Activated T-cell treated with anti-CD3 and anti-CD28 coated beads, Interleukin-2, amount 50 U/mL, for 24 hours (primary cell): ENCODE measurements around the gene PTPRJ.
A peak's percentile ranks its signal among the peaks of the same experiment; 100 is the strongest.

Experiments
- DNase-seq: peaks from one replicate; pipeline ENCODE4 v3.0.0-alpha.2; 2020
- H3K27ac Mint-ChIP-seq: 2 replicates; pipeline ENCODE4 v1.8.0; 2020; ENCODE audit warnings: mild to moderate bottlenecking, mixed read lengths
- H3K27me3 Mint-ChIP-seq: 2 replicates; pipeline ENCODE4 v1.8.0; 2020; ENCODE audit warnings: mixed read lengths
- H3K36me3 Mint-ChIP-seq: 2 replicates; pipeline ENCODE4 v1.8.0; 2020; ENCODE audit warnings: low read depth, mixed read lengths
- H3K4me1 Mint-ChIP-seq: 2 replicates; pipeline ENCODE4 v1.8.0; 2020; ENCODE audit warnings: low read depth, mixed read lengths
- H3K4me3 Mint-ChIP-seq: 2 replicates; pipeline ENCODE4 v1.8.0; 2020; ENCODE audit warnings: mild to moderate bottlenecking, moderate library complexity, mixed read lengths
- H3K9me3 Mint-ChIP-seq: 2 replicates; pipeline ENCODE4 v1.8.0; 2020; ENCODE audit warnings: mixed read lengths

The PTPRJ gene

GRCh38 chr11:48109046-48109666, 128.8 kb downstream of the PTPRJ start:
- Mint-ChIP-seq H3K4me3 (peak overlapping the region; percentile 64), H3K36me3 (peaks cover 17% of the 10 kb centered on the region), H3K4me1 (peaks cover 51% of the 10 kb centered on the region), H3K27ac (peak overlapping the region; percentile 95), H3K9me3 (no peaks in the 10 kb centered on the region), H3K27me3 (no peaks in the 10 kb centered on the region)
- DNase-seq, result no peak

- Mint-ChIP-seq H3K36me3 (peaks cover 28% of the 10 kb centered on the region), H3K9me3 (peaks cover 10% of the 10 kb centered on the region), H3K4me3 (no peak overlapping the region), H3K27me3 (no peaks in the 10 kb centered on the region), H3K4me1 (peaks cover 46% of the 10 kb centered on the region), H3K27ac (peak overlapping the region; percentile 95)
- DNase-seq, result no peak
Observed at GRCh38 chr11:48110509-48110766, 130.1 kb downstream of the PTPRJ start.

GRCh38 chr11:48111891-48112290, 131.5 kb downstream of the PTPRJ start:
- peaks cover 32% of the 10 kb centered on the region for H3K36me3 Mint-ChIP-seq
- H3K4me3 Mint-ChIP-seq, result no peak overlapping the region
- peaks cover 32% of the 10 kb centered on the region for H3K4me1 Mint-ChIP-seq
- peaks cover 10% of the 10 kb centered on the region for H3K9me3 Mint-ChIP-seq
- no peak for DNase-seq
- no peaks in the 10 kb centered on the region for H3K27me3 Mint-ChIP-seq
- peak overlapping the region; percentile 44 for H3K27ac Mint-ChIP-seq

GRCh38 chr11:48114740-48115139, 134.4 kb downstream of the PTPRJ start:
- no peak for DNase-seq
- no peak overlapping the region for H3K4me3 Mint-ChIP-seq
- H3K27me3 Mint-ChIP-seq, result no peaks in the 10 kb centered on the region
- H3K9me3 Mint-ChIP-seq, result peaks cover 10% of the 10 kb centered on the region
- H3K36me3 Mint-ChIP-seq, result peaks cover 53% of the 10 kb centered on the region
- H3K4me1 Mint-ChIP-seq, result peaks cover 4% of the 10 kb centered on the region
- no peak overlapping the region for H3K27ac Mint-ChIP-seq

GRCh38 chr11:48116437-48117228, 136.3 kb downstream of the PTPRJ start:
- no peak overlapping the region for H3K4me3 Mint-ChIP-seq
- H3K9me3 Mint-ChIP-seq, result peaks cover 10% of the 10 kb centered on the region
- H3K27ac Mint-ChIP-seq, result no peak overlapping the region
- H3K27me3 Mint-ChIP-seq, result no peaks in the 10 kb centered on the region
- no peak for DNase-seq
- H3K4me1 Mint-ChIP-seq, result no peaks in the 10 kb centered on the region
- H3K36me3 Mint-ChIP-seq, result peaks cover 67% of the 10 kb centered on the region

- Mint-ChIP-seq H3K9me3 (no peaks in the 10 kb centered on the region), H3K27me3 (no peaks in the 10 kb centered on the region), H3K4me1 (no peaks in the 10 kb centered on the region), H3K4me3 (no peak overlapping the region), H3K27ac (no peak overlapping the region), H3K36me3 (peaks cover 92% of the 10 kb centered on the region)
- peak; percentile 16 for DNase-seq
Observed at GRCh38 chr11:48122246-48122645, 141.9 kb downstream of the PTPRJ start.

- Mint-ChIP-seq H3K9me3 (no peaks in the 10 kb centered on the region), H3K4me3 (no peak overlapping the region), H3K36me3 (peaks cover 93% of the 10 kb centered on the region), H3K4me1 (no peaks in the 10 kb centered on the region), H3K27ac (no peak overlapping the region), H3K27me3 (no peaks in the 10 kb centered on the region)
- DNase-seq, result peak; percentile 2
Observed at GRCh38 chr11:48122656-48123055, 142.3 kb downstream of the PTPRJ start.

- Mint-ChIP-seq H3K27ac (no peak overlapping the region), H3K27me3 (no peaks in the 10 kb centered on the region), H3K9me3 (no peaks in the 10 kb centered on the region), H3K36me3 (peaks cover 95% of the 10 kb centered on the region), H3K4me3 (no peak overlapping the region), H3K4me1 (no peaks in the 10 kb centered on the region)
- peak; percentile 2 for DNase-seq
Observed at GRCh38 chr11:48123254-48123875, 143.0 kb downstream of the PTPRJ start.

- DNase-seq, result no peak
Observed at GRCh38 chr11:48123934-48124755, 143.8 kb downstream of the PTPRJ start.

GRCh38 chr11:48124880-48125279, 144.5 kb downstream of the PTPRJ start:
- no peaks in the 10 kb centered on the region for H3K9me3 Mint-ChIP-seq
- no peak overlapping the region for H3K4me3 Mint-ChIP-seq
- H3K36me3 Mint-ChIP-seq, result peaks cover 96% of the 10 kb centered on the region
- DNase-seq, result peak; percentile 2
- H3K27me3 Mint-ChIP-seq, result no peaks in the 10 kb centered on the region
- H3K4me1 Mint-ChIP-seq, result no peaks in the 10 kb centered on the region
- H3K27ac Mint-ChIP-seq, result no peak overlapping the region

More at GRCh38 chr11:48123934-48124755, 143.8 kb downstream of the PTPRJ start:
- no peaks in the 10 kb centered on the region for H3K4me1 Mint-ChIP-seq
- no peak overlapping the region for H3K4me3 Mint-ChIP-seq
- H3K27me3 Mint-ChIP-seq, result no peaks in the 10 kb centered on the region
- H3K36me3 Mint-ChIP-seq, result peaks cover 97% of the 10 kb centered on the region
- H3K27ac Mint-ChIP-seq, result no peak overlapping the region
- no peaks in the 10 kb centered on the region for H3K9me3 Mint-ChIP-seq

- Mint-ChIP-seq H3K27ac (no peak overlapping the region), H3K4me1 (no peaks in the 10 kb centered on the region), H3K9me3 (no peaks in the 10 kb centered on the region), H3K27me3 (no peaks in the 10 kb centered on the region), H3K36me3 (peaks cover 94% of the 10 kb centered on the region), H3K4me3 (no peak overlapping the region)
- DNase-seq, result peak; percentile 9
Observed at GRCh38 chr11:48125866-48126265, 145.5 kb downstream of the PTPRJ start.

- Mint-ChIP-seq H3K27me3 (no peaks in the 10 kb centered on the region), H3K36me3 (peaks cover 87% of the 10 kb centered on the region), H3K27ac (no peak overlapping the region), H3K4me3 (no peak overlapping the region), H3K9me3 (no peaks in the 10 kb centered on the region), H3K4me1 (no peaks in the 10 kb centered on the region)
- DNase-seq, result no peak
Observed at GRCh38 chr11:48127521-48128183, 147.3 kb downstream of the PTPRJ start.

GRCh38 chr11:48129697-48130395, 149.5 kb downstream of the PTPRJ start:
- DNase-seq, result no peak
- Mint-ChIP-seq H3K4me1 (no peaks in the 10 kb centered on the region), H3K36me3 (peaks cover 77% of the 10 kb centered on the region), H3K4me3 (no peak overlapping the region), H3K27me3 (no peaks in the 10 kb centered on the region), H3K9me3 (no peaks in the 10 kb centered on the region), H3K27ac (peak overlapping the region; percentile 10)
